Activated CD8-positive, alpha-beta T cell treated with anti-CD3 and anti-CD28 coated beads, Interleukin-2, amount 10 ng/mL, durations not matched to agents 7 days and 5 days (primary cell): ENCODE results near the gene GATA5. TPM values are rescaled to one million over a fixed set of nuclear protein-coding genes. Genes with fewer than 3 reads are reported as not detected.

Experiments
- ATAC-seq: fragments of 150-1000 bp; cut with Tn5 transposase; one replicate; pipeline ENCODE4 v1.10.0; 2021; ENCODE audit warnings: moderate library complexity
- CTCF ChIA-PET: fragments of 350-600 bp; sonication (Branson Sonifier 250); formaldehyde crosslinking; loops from one replicate; lab custom pipeline; 2021; ENCODE audit warnings: antibody characterized with exemption; lab: Charles Lee
- POLR2A ChIA-PET: fragments of 350-600 bp; sonication (Branson Sonifier 250); formaldehyde crosslinking; loops from one replicate; lab custom pipeline; 2021; ENCODE audit warnings: antibody characterized with exemption; lab: Charles Lee
- DNase-seq: peaks from one replicate; pipeline ENCODE4 v3.0.0-alpha.2; 2020
- H3K27ac Mint-ChIP-seq: one replicate; pipeline ENCODE4 v1.8.0; 2021; ENCODE audit warnings: mild to moderate bottlenecking, mixed read lengths
- H3K27me3 Mint-ChIP-seq: one replicate; pipeline ENCODE4 v1.8.0; 2021; ENCODE audit warnings: low read depth, mixed read lengths
- H3K36me3 Mint-ChIP-seq: one replicate; pipeline ENCODE4 v1.8.0; 2021; ENCODE audit warnings: low read depth, mixed read lengths
- H3K4me1 Mint-ChIP-seq: one replicate; pipeline ENCODE4 v1.8.0; 2021; ENCODE audit warnings: low read depth, mixed read lengths
- H3K4me3 Mint-ChIP-seq: one replicate; pipeline ENCODE4 v1.8.0; 2021; ENCODE audit warnings: mild to moderate bottlenecking, mixed read lengths
- H3K9me3 Mint-ChIP-seq: one replicate; pipeline ENCODE4 v1.8.0; 2022; ENCODE audit warnings: mixed read lengths; ENCODE audit not compliant: insufficient read depth
- total RNA-seq, 2 experiments: library from RNA; stranded (reverse); gene quantifications; one replicate each; pipeline ENCODE4 v1.2.3, GENCODE V29; 2021

GATA5 gene
- total RNA-seq, 2 experiments from 2014 or later, result not detected

DNA sequence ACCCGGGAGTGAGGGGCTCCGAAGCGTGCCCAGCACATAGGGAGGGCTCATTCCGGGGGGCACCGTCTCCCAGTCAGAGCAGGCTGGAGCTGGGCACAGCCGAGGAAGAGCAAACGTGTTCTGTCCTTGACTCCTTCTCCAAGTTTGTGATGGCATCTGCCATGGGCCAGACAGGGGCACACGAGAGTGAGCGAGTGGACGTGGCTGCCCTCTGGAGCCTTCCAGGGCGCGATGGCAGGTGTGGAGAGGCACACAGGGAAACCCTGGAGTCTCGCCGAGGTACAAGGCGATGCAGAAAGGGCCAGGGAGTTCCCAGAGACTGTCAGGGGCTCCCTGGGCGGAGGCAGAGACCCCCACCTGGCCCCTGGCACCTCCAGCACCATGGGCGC, 9.9 kb upstream of the GATA5 start:
- peaks cover 45% of the 10 kb centered on the region for H3K27me3 Mint-ChIP-seq

DNA sequence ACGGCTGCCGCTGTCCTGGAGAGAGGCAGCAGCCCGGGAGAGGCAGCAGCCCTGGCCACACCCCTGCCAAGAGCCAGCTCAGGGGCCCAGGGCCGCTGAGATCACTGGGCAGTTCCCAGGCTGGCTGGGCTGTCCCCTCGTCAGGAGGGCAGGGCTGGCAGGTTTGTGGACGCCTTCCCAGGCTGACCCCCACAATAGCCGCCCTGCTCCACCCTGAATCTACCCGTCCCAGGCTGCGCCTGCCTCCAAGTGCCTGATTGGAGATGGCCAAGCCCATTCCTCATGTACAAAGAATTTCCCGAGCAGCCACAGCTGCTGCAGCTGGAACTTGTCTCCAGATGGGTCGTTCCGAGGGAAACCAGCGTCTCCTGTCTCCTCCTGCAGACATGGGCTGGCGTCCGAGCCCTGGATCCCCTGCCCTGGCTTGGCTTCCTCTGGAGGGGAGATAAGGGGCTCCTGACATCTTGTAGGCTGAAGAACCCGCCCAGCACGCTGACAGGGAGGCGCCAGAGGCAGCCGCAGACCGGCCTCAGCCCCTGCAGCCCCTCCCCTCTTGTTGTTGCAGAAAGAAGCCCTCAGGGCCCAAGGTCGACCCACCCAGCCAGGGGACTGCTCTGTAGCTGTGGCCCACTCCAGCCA, 9.4 kb upstream of the GATA5 start:
- peaks cover 45% of the 10 kb centered on the region for H3K27me3 Mint-ChIP-seq

More for the DNA sequence above, 9.9 kb upstream of the GATA5 start:
- H3K27ac Mint-ChIP-seq, result no peak overlapping the region
- no peaks in the 10 kb centered on the region for H3K9me3 Mint-ChIP-seq
- peaks cover 13% of the 10 kb centered on the region for H3K4me1 Mint-ChIP-seq
- CTCF ChIA-PET, result no interaction called here
- H3K4me3 Mint-ChIP-seq, result no peak overlapping the region
- POLR2A ChIA-PET, result no interaction called here
- H3K36me3 Mint-ChIP-seq, result no peaks in the 10 kb centered on the region
- DNase-seq (no peak), ATAC-seq (no peak)

DNA sequence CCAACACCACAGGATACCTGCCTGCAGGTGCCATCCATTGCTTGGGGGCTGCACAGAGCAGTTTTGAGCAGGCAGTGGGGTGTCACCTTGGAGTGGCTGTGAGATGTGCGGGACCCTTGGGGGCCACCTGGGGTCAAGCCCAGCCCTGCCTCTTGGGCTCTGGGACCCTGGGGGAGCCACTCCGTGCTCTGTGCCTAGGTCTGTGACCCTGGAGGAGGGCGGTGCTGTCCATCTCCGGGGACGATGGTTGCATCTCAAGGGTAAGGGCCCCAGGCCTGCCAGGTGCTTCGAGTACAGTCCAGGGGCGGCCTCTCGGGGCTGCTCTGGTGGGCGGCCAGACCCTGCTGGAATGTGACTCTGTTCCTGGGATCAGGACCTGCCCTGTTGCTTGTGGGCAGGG, 8.7 kb upstream of the GATA5 start:
- Mint-ChIP-seq H3K36me3 (no peaks in the 10 kb centered on the region), H3K4me1 (peaks cover 21% of the 10 kb centered on the region), H3K27me3 (peaks cover 48% of the 10 kb centered on the region), H3K4me3 (no peak overlapping the region), H3K9me3 (no peaks in the 10 kb centered on the region), H3K27ac (no peak overlapping the region)
- DNase-seq, result no peak
- ATAC-seq, result no peak
- ChIA-PET CTCF (no interaction called here), POLR2A (no interaction called here)

More for the DNA sequence above, 9.4 kb upstream of the GATA5 start:
- no peak overlapping the region for H3K4me3 Mint-ChIP-seq
- CTCF ChIA-PET, result no interaction called here
- no peak overlapping the region for H3K27ac Mint-ChIP-seq
- ATAC-seq (no peak), DNase-seq (no peak)
- no peaks in the 10 kb centered on the region for H3K9me3 Mint-ChIP-seq
- H3K4me1 Mint-ChIP-seq, result peaks cover 16% of the 10 kb centered on the region
- POLR2A ChIA-PET, result no interaction called here
- no peaks in the 10 kb centered on the region for H3K36me3 Mint-ChIP-seq

DNA sequence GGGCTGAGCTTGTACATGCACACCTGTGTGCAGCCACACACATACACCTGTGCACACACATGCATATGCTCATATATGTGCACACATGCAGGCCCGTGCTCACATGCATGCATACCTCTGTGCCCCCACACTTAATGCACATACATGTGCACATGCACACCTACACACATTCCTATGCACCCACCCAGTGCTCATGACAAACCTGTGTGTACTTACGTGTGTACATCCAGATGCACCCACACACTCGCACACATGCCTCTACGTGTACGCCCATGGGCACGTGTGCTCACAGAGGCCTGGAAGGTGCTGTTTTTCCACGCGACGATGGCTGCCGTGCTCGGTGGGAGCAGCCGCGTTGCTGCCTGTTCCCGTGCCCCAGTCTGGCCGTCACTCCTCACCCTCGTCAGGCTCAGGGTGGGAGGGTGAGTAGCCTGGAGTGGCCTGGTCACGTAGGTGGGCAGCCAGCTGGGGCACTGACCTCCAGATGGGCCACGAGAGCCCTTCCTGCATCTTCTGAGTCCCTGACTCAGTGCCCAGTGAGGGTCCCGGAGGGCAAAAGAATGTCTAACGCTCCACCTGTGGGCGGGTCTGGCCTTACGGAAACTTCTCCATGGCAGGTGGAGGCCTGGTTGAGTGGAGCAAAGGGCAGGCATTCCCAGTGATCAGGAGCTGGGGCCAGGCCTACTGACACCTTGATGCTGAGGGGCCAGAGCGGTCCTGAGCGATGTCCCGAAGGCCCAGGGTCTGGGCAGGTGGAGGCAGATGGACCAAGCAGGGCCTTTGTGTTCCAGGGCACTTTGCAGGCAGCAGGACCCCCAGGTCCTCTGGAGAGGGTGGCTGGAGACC, 8.0 kb upstream of the GATA5 start:
- ChIA-PET CTCF (no interaction called here), POLR2A (no interaction called here)
- Mint-ChIP-seq H3K27ac (no peak overlapping the region), H3K9me3 (no peaks in the 10 kb centered on the region), H3K27me3 (peaks cover 53% of the 10 kb centered on the region), H3K4me3 (no peak overlapping the region), H3K4me1 (peaks cover 22% of the 10 kb centered on the region), H3K36me3 (no peaks in the 10 kb centered on the region)
- ATAC-seq, result no peak
- DNase-seq, result no peak

DNA sequence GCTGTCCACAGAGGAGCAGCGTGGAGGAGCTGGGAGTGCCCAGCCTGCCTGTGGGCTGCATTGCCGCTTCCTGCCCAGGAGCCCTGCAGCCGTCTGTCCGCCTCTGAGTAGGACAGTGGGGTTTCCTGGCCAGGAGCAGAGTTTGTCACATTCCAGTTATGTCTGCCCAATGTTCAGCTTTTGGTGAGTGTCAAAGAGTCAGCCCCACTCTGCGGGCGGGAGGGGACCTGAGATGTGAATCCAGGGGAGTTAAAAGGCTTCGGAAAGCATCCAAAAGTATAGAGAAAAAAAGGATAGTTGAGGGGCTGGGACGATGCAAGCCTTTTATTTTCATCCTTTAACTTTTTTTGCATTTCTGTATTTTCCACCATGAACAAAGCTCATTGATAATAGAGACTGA, 7.2 kb upstream of the GATA5 start:
- CTCF ChIA-PET, result no interaction called here
- Mint-ChIP-seq H3K9me3 (no peaks in the 10 kb centered on the region), H3K4me3 (no peak overlapping the region), H3K27me3 (peaks cover 55% of the 10 kb centered on the region), H3K4me1 (peaks cover 22% of the 10 kb centered on the region), H3K27ac (no peak overlapping the region), H3K36me3 (no peaks in the 10 kb centered on the region)
- ATAC-seq (no peak), DNase-seq (no peak)
- POLR2A ChIA-PET, result no interaction called here

DNA sequence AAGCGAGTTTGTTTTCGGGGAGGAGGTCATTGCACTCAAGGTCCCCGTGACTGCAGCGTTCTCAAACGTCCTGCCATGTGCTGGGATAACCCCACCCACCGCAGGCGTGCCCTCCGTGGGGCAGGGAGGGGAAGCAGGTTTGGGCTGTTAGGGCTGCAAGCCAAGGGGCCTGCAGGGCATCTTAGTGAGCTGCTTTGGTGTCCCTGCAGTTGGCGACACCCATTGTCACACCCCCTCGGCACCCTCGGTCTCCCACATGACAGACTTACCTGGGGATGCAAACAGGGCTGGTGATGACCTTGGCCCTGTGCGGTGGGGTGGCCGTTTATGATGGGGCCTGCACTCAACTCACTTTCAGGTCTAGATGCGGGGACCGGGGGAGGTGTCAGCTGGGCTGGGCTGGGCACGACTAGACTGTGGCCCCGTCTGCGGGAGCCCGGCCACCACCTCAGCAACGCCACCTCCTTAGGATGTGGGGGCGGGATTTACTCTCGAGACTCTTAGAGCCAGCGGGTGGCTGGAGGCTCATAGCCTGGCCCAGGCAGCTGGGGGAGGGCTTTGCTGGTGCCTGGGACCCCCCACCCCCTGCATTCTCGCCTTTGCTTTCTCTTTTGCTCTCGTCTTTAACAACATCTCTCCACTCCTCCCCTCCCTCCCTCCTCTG, 6.5 kb upstream of the GATA5 start:
- Mint-ChIP-seq H3K27me3 (peaks cover 55% of the 10 kb centered on the region), H3K9me3 (no peaks in the 10 kb centered on the region), H3K27ac (no peak overlapping the region), H3K36me3 (no peaks in the 10 kb centered on the region), H3K4me1 (peaks cover 22% of the 10 kb centered on the region), H3K4me3 (no peak overlapping the region)
- POLR2A ChIA-PET, result no interaction called here
- DNase-seq (no peak), ATAC-seq (peak; percentile 22)
- CTCF ChIA-PET, result no interaction called here

DNA sequence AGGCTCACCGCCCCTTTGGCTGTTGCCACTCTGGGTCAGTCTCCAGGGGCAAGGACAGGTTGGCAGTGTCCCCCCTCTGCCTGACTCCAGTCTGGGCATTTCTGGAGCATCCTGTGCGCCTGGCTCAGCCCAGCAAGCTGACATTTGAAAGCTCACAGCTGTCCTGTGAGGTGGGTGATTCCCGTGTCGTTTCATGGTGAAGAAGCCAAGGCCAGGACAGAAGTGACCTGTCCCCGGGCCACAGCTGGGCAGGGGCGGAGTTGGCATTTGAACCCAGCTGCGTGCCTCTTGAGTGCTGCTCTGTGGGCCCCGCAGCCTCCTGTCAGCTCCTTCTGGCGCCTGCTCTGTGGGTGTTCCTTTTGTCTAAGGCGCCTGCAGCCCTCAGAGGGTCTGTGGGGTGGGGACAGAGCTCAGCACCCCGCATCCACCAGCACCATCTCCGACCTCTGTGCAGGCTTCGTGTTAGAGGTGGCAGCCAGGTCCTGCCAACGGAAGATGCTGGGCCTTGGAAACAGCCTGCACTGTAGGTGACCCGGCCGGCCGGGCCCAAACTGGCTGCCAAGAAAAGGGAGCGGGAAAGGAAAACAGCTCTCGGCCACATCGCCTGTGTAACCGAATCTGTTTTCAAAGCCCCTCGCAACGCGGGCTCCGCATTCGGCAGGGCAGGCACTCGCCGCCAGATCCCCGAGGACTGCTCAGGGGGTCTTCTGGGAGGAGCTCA, 5.8 kb upstream of the GATA5 start:
- no peaks in the 10 kb centered on the region for H3K36me3 Mint-ChIP-seq
- peaks cover 22% of the 10 kb centered on the region for H3K4me1 Mint-ChIP-seq
- DNase-seq (no peak), ATAC-seq (no peak)
- no peaks in the 10 kb centered on the region for H3K9me3 Mint-ChIP-seq
- H3K27ac Mint-ChIP-seq, result no peak overlapping the region
- POLR2A ChIA-PET, result interaction anchor here (1.0 kb wide), 1 partner anchor 9 kb away, joined by 5 read pairs; no protein-coding TSS in a partner anchor
- peaks cover 55% of the 10 kb centered on the region for H3K27me3 Mint-ChIP-seq
- H3K4me3 Mint-ChIP-seq, result no peak overlapping the region
- CTCF ChIA-PET, result no interaction called here

DNA sequence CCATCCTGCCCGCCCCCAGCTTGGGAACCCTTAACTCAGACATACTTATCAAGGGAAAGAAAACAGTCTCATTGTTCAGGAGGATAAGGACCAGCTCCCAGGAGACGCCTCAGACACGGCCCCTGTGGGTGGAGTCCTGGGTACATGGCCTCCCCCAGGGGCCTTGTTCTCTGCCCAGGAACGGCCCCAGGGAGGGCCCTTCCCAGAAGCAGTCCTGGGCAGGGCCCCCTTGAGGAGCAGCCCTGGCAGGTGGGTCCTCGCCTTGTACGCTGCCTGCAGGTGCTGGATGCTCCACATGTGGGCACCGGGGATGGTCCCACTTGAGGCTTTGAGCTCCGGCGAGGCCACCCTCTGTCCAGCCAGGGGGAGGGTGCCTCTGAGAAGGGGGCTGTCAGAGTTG, 4.5 kb upstream of the GATA5 start:
- Mint-ChIP-seq H3K27ac (no peak overlapping the region), H3K9me3 (no peaks in the 10 kb centered on the region), H3K27me3 (peaks cover 56% of the 10 kb centered on the region), H3K4me3 (no peak overlapping the region), H3K36me3 (no peaks in the 10 kb centered on the region), H3K4me1 (peaks cover 22% of the 10 kb centered on the region)
- ChIA-PET CTCF (no interaction called here), POLR2A (no interaction called here)
- ATAC-seq (no peak), DNase-seq (no peak)

DNA sequence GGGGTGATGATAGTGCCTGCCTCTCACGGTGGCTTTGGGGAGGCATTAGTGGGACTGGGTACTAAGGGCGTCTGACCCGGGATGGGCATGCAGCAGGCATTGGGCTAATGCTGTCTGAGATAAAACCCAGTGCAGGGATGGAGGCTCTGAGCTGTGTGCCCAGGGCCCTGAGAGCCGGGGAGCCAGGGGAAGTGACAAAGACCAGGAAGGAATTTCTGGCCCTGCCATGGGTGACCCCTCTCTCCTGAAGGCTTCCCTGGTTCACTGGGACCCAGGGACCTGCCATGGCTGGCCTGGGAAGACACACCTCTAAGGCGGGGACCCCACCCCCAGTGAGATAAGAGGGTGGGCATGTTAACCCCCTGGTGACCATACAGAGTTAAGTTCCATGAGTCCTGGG, 3.9 kb upstream of the GATA5 start:
- ATAC-seq (no peak), DNase-seq (no peak)
- H3K4me3 Mint-ChIP-seq, result no peak overlapping the region
- peaks cover 22% of the 10 kb centered on the region for H3K4me1 Mint-ChIP-seq
- peaks cover 55% of the 10 kb centered on the region for H3K27me3 Mint-ChIP-seq
- no peaks in the 10 kb centered on the region for H3K9me3 Mint-ChIP-seq
- POLR2A ChIA-PET, result no interaction called here
- H3K36me3 Mint-ChIP-seq, result no peaks in the 10 kb centered on the region
- H3K27ac Mint-ChIP-seq, result no peak overlapping the region
- CTCF ChIA-PET, result no interaction called here

DNA sequence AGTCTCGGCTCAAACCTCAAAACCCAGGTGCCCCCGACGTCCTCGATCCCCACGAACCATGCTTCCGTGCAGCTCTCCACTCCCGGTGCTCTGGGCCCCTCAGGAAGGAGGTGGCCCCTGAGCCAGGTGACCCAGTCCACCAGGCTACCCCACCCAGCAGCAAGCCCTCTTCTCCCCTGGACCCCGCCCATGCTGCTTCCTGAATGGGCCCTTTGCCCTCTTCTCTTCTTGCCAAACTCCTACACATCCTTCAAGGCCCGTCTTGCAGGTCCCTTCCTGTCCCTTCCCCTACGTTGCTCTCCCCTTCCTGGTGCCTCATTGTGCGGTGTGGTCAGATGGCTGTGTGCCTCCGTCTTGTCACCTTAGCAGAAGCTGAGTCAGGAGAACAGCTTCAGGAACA, 3.4 kb upstream of the GATA5 start:
- H3K27ac Mint-ChIP-seq, result no peak overlapping the region
- peaks cover 58% of the 10 kb centered on the region for H3K27me3 Mint-ChIP-seq
- H3K9me3 Mint-ChIP-seq, result no peaks in the 10 kb centered on the region
- DNase-seq (no peak), ATAC-seq (no peak)
- H3K36me3 Mint-ChIP-seq, result no peaks in the 10 kb centered on the region
- ChIA-PET POLR2A (no interaction called here), CTCF (no interaction called here)
- peaks cover 22% of the 10 kb centered on the region for H3K4me1 Mint-ChIP-seq
- H3K4me3 Mint-ChIP-seq, result no peak overlapping the region

DNA sequence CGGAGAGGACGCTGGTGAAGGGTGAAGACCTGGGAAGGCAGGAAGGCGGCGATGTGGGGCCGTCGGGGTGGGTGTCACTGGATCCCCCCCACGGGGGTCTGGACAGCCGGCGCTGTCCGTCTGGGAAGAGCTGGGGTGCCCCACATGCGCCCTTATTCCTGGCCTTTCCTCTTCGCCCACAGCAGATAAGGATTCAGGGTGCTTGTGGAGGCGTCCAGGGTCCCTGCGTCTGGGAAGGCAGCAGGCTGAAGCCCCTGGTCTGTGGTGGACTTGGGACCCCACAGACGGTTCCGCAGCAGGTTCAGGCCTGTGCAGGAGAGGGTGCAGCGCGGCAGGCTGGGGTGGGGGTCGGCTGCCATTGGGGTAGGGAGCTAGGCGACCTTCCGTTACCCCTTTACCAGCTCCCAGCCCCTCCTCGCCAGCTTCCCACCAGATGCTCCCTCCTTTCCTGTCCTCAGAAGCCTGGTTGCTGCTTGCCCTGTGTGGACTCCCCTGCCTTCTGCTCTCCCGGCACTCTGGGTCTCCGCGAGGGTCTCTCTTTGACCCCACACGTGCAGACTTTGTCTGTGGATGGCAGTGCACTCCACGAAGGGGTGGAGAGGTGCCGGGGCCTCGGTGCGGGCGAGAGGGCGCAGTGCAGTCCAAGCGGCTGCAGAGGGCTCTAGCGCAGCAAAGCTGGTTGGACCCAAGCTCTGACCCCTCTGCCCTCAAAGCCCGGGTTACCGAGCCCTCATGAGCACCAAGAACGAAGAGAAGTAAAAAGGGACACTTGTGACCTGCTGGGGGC, 2.1 kb upstream of the GATA5 start:
- Mint-ChIP-seq H3K9me3 (no peaks in the 10 kb centered on the region), H3K27ac (no peak overlapping the region), H3K4me1 (peaks cover 19% of the 10 kb centered on the region), H3K36me3 (no peaks in the 10 kb centered on the region), H3K4me3 (no peak overlapping the region), H3K27me3 (peaks cover 50% of the 10 kb centered on the region)
- ChIA-PET CTCF (no interaction called here), POLR2A (no interaction called here)
- DNase-seq (no peak), ATAC-seq (no peak)
